Tibial artery (tissue), 4 donors: ENCODE measurements around the gene TMEM260.
A peak's percentile ranks its signal among the peaks of the same experiment; 100 is the strongest.

ENCODE experiments used
- DNase-seq, 2 donors: peaks; one replicate each; pipeline ENCODE4 v3.0.0-alpha.2; 2019
- H3K27ac ChIP-seq, 2 donors: fragments of 200-600 bp; sonication (generic) in 1 of 2; 1 replicate in 1 of 2; 2 replicates in 1 of 2; pipeline ENCODE4 v1.5.1; 2018 to 2019; ENCODE audit warnings: mild to moderate bottlenecking in 1 of 2
- H3K27me3 ChIP-seq, 2 donors: fragments of 200-600 bp; sonication (generic) in 1 of 2; one replicate each; pipeline versions ENCODE4 v1.5.1 to v1.6.0; 2016 to 2019
- H3K36me3 ChIP-seq, 3 donors: fragments of 200-600 bp; sonication (generic) in 2 of 3; one replicate each; pipeline ENCODE4 v1.5.1; 2016 to 2019; ENCODE audit warnings: mild to moderate bottlenecking in 2 of 3
- H3K4me1 ChIP-seq, 4 donors: fragments of 200-600 bp; sonication (generic) in 2 of 4; 1 replicate in 3 of 4; 2 replicates in 1 of 4; pipeline ENCODE4 v1.5.1; 2016 to 2019
- H3K4me3 ChIP-seq, 2 donors: fragments of 200-600 bp; sonication (generic) in 1 of 2; 1 replicate in 1 of 2; 2 replicates in 1 of 2; pipeline ENCODE4 v1.5.1; 2018 to 2019; ENCODE audit warnings: mild to moderate bottlenecking in 2 of 2
- H3K9me3 ChIP-seq, 3 donors: fragments of 200-600 bp; sonication (generic) in 1 of 3; one replicate each; pipeline ENCODE4 v1.5.1; 2016 to 2019
- CTCF ChIP-seq, 2 experiments: fragments of 200-600 bp in 1 of 2; fragments of 450-650 bp in 1 of 2; IDR thresholded peaks; one replicate each; pipeline ENCODE4 v1.5.1; 2017 to 2019; ENCODE audit warnings: antibody characterized with exemption in 2 of 2, mild to moderate bottlenecking in 1 of 2, moderate library complexity in 1 of 2
- intact Hi-C: fragments of 100-400 bp; cut with DNase I; formaldehyde crosslinking; loops from one replicate; pipeline ENCODE4 v1.15.0; 2023; ENCODE audit warnings: low total_unique reads

TMEM260 gene

GRCh38 chr14:56649382-56649781, 69.8 kb downstream of the TMEM260 start:
- no peaks in the 10 kb centered on the region for H3K27me3 ChIP-seq
- DNase-seq, result no peak
- H3K9me3 ChIP-seq, result no peaks in the 10 kb centered on the region
- H3K36me3 ChIP-seq, result peaks cover 0 to 18% (median 0%) of the 10 kb centered on the region in 3 donors
- no peak for TF ChIP-seq CTCF (IDR thresholded peaks at IDR 0.05)
- intact Hi-C loops, result no loop called here
- H3K4me1 ChIP-seq, result peaks cover 0 to 19% (median 2%) of the 10 kb centered on the region in 4 donors
- H3K4me3 ChIP-seq, result no peak overlapping the region
- H3K27ac ChIP-seq, result peak overlapping the region in 1 of 2 donors; percentile 32

GRCh38 chr14:56650048-56650447, 70.5 kb downstream of the TMEM260 start:
- no peak overlapping the region for H3K4me3 ChIP-seq
- H3K27ac ChIP-seq, result peak overlapping the region in 1 of 2 donors; percentile 32
- peaks cover 0 to 19% (median 2%) of the 10 kb centered on the region in 4 donors for H3K4me1 ChIP-seq
- H3K36me3 ChIP-seq, result peaks cover 0 to 18% (median 0%) of the 10 kb centered on the region in 3 donors
- DNase-seq, result peak; percentile 25 to 72
- no peaks in the 10 kb centered on the region for H3K9me3 ChIP-seq
- no peak for TF ChIP-seq CTCF (IDR thresholded peaks at IDR 0.05)
- intact Hi-C loops, result no loop called here
- no peaks in the 10 kb centered on the region for H3K27me3 ChIP-seq

- DNase-seq, result no peak
- H3K4me3 ChIP-seq, result no peak overlapping the region
- H3K27me3 ChIP-seq, result no peaks in the 10 kb centered on the region
- H3K9me3 ChIP-seq, result no peaks in the 10 kb centered on the region
- no peak for TF ChIP-seq CTCF (IDR thresholded peaks at IDR 0.05)
- H3K36me3 ChIP-seq, result peaks cover 0 to 18% (median 0%) of the 10 kb centered on the region in 3 donors
- intact Hi-C loops, result no loop called here
- H3K4me1 ChIP-seq, result peaks cover 0 to 19% (median 2%) of the 10 kb centered on the region in 4 donors
- H3K27ac ChIP-seq, result peak overlapping the region in 1 of 2 donors; percentile 32
Observed at GRCh38 chr14:56650979-56651378, 71.4 kb downstream of the TMEM260 start.

GRCh38 chr14:56657604-56658003, 78.0 kb downstream of the TMEM260 start:
- intact Hi-C loops, result no loop called here
- Histone ChIP-seq H3K36me3 (no peaks in the 10 kb centered on the region), H3K4me1 (no peaks in the 10 kb centered on the region), H3K27me3 (no peaks in the 10 kb centered on the region), H3K9me3 (no peaks in the 10 kb centered on the region), H3K27ac (no peak overlapping the region), H3K4me3 (no peak overlapping the region)
- no peak for TF ChIP-seq CTCF (IDR thresholded peaks at IDR 0.05)
- DNase-seq, result no peak

GRCh38 chr14:56659378-56659777, 79.8 kb downstream of the TMEM260 start:
- Histone ChIP-seq H3K9me3 (no peaks in the 10 kb centered on the region), H3K27me3 (no peaks in the 10 kb centered on the region), H3K4me1 (no peaks in the 10 kb centered on the region), H3K4me3 (no peak overlapping the region), H3K36me3 (no peaks in the 10 kb centered on the region), H3K27ac (no peak overlapping the region)
- intact Hi-C loops, result no loop called here
- TF ChIP-seq CTCF (IDR thresholded peaks at IDR 0.05), result no peak
- no peak for DNase-seq
